ENCODE data around the gene OGT. TPM values are rescaled to one million over a fixed set of nuclear protein-coding genes. Genes with fewer than 3 reads are reported as not detected.

Gene OGT
- total RNA-seq, 1 donor from 2014 or later, result 210 TPM

- peaks cover 9% of the 10 kb centered on the region for H3K9me3 Mint-ChIP-seq (ENCODE audit: unreplicated experiment)
- no peak overlapping the region for H3K27ac Mint-ChIP-seq (ENCODE audit: unreplicated experiment)
- H3K4me1 Mint-ChIP-seq (ENCODE audit: unreplicated experiment), result no peaks in the 10 kb centered on the region
- no peaks in the 10 kb centered on the region for H3K27me3 Mint-ChIP-seq (ENCODE audit: unreplicated experiment)
- TF ChIP-seq CTCF (IDR thresholded peaks at IDR 0.05), result no peak
- H3K36me3 Mint-ChIP-seq (ENCODE audit: unreplicated experiment), result no peaks in the 10 kb centered on the region
- no peak overlapping the region for H3K4me3 Mint-ChIP-seq (ENCODE audit: unreplicated experiment)
- no peak for DNase-seq (ENCODE audit: extremely low spot score, unreplicated experiment)
Measured at GRCh38 chrX:71514367-71515037, 18.4 kb upstream of the OGT start.

- Mint-ChIP-seq H3K9me3 (ENCODE audit: unreplicated experiment) (peaks cover 9% of the 10 kb centered on the region), H3K27ac (ENCODE audit: unreplicated experiment) (no peak overlapping the region), H3K4me1 (ENCODE audit: unreplicated experiment) (no peaks in the 10 kb centered on the region), H3K36me3 (ENCODE audit: unreplicated experiment) (no peaks in the 10 kb centered on the region), H3K4me3 (ENCODE audit: unreplicated experiment) (no peak overlapping the region), H3K27me3 (ENCODE audit: unreplicated experiment) (no peaks in the 10 kb centered on the region)
- no peak for TF ChIP-seq CTCF (IDR thresholded peaks at IDR 0.05)
- no peak for DNase-seq (ENCODE audit: extremely low spot score, unreplicated experiment)
Measured at GRCh38 chrX:71515038-71515396, 17.9 kb upstream of the OGT start.

- Mint-ChIP-seq H3K4me1 (ENCODE audit: unreplicated experiment) (no peaks in the 10 kb centered on the region), H3K4me3 (ENCODE audit: unreplicated experiment) (no peak overlapping the region), H3K36me3 (ENCODE audit: unreplicated experiment) (no peaks in the 10 kb centered on the region), H3K27me3 (ENCODE audit: unreplicated experiment) (no peaks in the 10 kb centered on the region), H3K9me3 (ENCODE audit: unreplicated experiment) (peaks cover 6% of the 10 kb centered on the region), H3K27ac (ENCODE audit: unreplicated experiment) (no peak overlapping the region)
- no peak for DNase-seq (ENCODE audit: extremely low spot score, unreplicated experiment)
- TF ChIP-seq CTCF (IDR thresholded peaks at IDR 0.05), result no peak
Measured at GRCh38 chrX:71525316-71525715, 7.6 kb upstream of the OGT start.

GRCh38 chrX:71532078-71532752 lies 689 bp upstream of the OGT start:
- Mint-ChIP-seq H3K4me1 (ENCODE audit: unreplicated experiment) (peaks cover 23% of the 10 kb centered on the region), H3K36me3 (ENCODE audit: unreplicated experiment) (no peaks in the 10 kb centered on the region), H3K4me3 (ENCODE audit: unreplicated experiment) (peak overlapping the region; percentile 92), H3K27me3 (ENCODE audit: unreplicated experiment) (no peaks in the 10 kb centered on the region), H3K27ac (ENCODE audit: unreplicated experiment) (peak overlapping the region; percentile 90), H3K9me3 (ENCODE audit: unreplicated experiment) (peaks cover 6% of the 10 kb centered on the region)
- no peak for DNase-seq (ENCODE audit: extremely low spot score, unreplicated experiment)
- TF ChIP-seq CTCF (IDR thresholded peaks at IDR 0.05), result no peak

- Mint-ChIP-seq H3K4me1 (ENCODE audit: unreplicated experiment) (peaks cover 33% of the 10 kb centered on the region), H3K36me3 (ENCODE audit: unreplicated experiment) (no peaks in the 10 kb centered on the region), H3K27me3 (ENCODE audit: unreplicated experiment) (no peaks in the 10 kb centered on the region), H3K4me3 (ENCODE audit: unreplicated experiment) (peak overlapping the region; percentile 92), H3K9me3 (ENCODE audit: unreplicated experiment) (peaks cover 6% of the 10 kb centered on the region), H3K27ac (ENCODE audit: unreplicated experiment) (peak overlapping the region; percentile 90)
- DNase-seq (ENCODE audit: extremely low spot score, unreplicated experiment), result no peak
- no peak for TF ChIP-seq CTCF (IDR thresholded peaks at IDR 0.05)
Measured at GRCh38 chrX:71533516-71533850, 579 bp downstream of the OGT start.

Measured in osteocyte (in vitro differentiated cells).